Upper lobe of left lung (tissue), 6 donors: Measurements from ENCODE around the gene KRTDAP. TPM values are rescaled to one million over a fixed set of nuclear protein-coding genes. Genes with fewer than 3 reads are reported as not detected.

Experiments
- ATAC-seq, 2 donors: fragments of 200-7000 bp; cut with Tn5 transposase; one replicate each; pipeline ENCODE4 v1.9.1; 2022; ENCODE audit warnings: mild to moderate bottlenecking in 2 of 2, moderate library complexity in 2 of 2; ENCODE audit not compliant: low FRiP score in 2 of 2
- DNase-seq, 2 donors: peaks; one replicate each; pipeline ENCODE4 v3.0.0-alpha.2; 2019 to 2020
- H3K27ac ChIP-seq, 4 donors: fragments of 200-600 bp; sonication (generic); one replicate each; pipeline ENCODE4 v1.5.1; 2016 to 2019
- H3K27me3 ChIP-seq, 4 donors: fragments of 200-600 bp; sonication (generic); one replicate each; pipeline ENCODE4 v1.5.1; 2017 to 2019
- H3K36me3 ChIP-seq, 4 donors: fragments of 200-600 bp; sonication (generic); one replicate each; pipeline ENCODE4 v1.5.1; 2016 to 2019
- H3K4me1 ChIP-seq, 4 donors: fragments of 200-600 bp; sonication (generic); one replicate each; pipeline ENCODE4 v1.5.1; 2018 to 2019
- H3K4me3 ChIP-seq, 4 donors: fragments of 200-600 bp; sonication (generic); one replicate each; pipeline ENCODE4 v1.5.1; 2017 to 2019; ENCODE audit warnings: mild to moderate bottlenecking in 2 of 4, moderate library complexity in 1 of 4
- H3K9me3 ChIP-seq, 4 donors: fragments of 200-600 bp; sonication (generic); one replicate each; pipeline ENCODE4 v1.5.1; 2018 to 2019
- CTCF ChIP-seq, 6 experiments: fragments of 450-650 bp in 4 of 6; fragments of 200-600 bp in 2 of 6; sonication (generic) in 2 of 6; IDR thresholded peaks; one replicate each; pipeline ENCODE4 v1.5.1; 2016 to 2019; ENCODE audit warnings: antibody characterized with exemption in 6 of 6
- EP300 ChIP-seq, 4 donors: sonication (generic); formaldehyde crosslinking; IDR thresholded peaks; one replicate each; pipeline ENCODE4 v1.5.1; 2017; ENCODE audit warnings: antibody characterized with exemption in 4 of 4, control low read depth in 2 of 4
- POLR2A ChIP-seq, 4 donors: fragments of 450-650 bp; IDR thresholded peaks; one replicate each; pipeline ENCODE4 v1.5.1; 2016 to 2017; ENCODE audit warnings: antibody characterized with exemption in 4 of 4, mild to moderate bottlenecking in 2 of 4
- POLR2AphosphoS5 ChIP-seq, 2 donors: sonication (generic); formaldehyde crosslinking; IDR thresholded peaks; one replicate each; pipeline ENCODE4 v1.5.1; 2017; ENCODE audit warnings: antibody characterized with exemption in 2 of 2
- WGBS, 2 donors: methylation state at CpG; one replicate each; pipeline ENCODE4 v1.1.5; 2017 to 2018; 5-methylcytosine and 5-hydroxymethylcytosine counted together
- total RNA-seq, 6 donors: library from RNA; depleted of rRNA in 4 of 6; stranded (reverse); fragments of >200 nt in 4 of 6; gene quantifications; one replicate each; pipeline versions ENCODE4 v1.1.0 to v1.2.1, GENCODE V29; 2016 to 2021
- donor health status: DM: no; HTN: no; CAD: no; lungs with moderate emphysema.
- donor health status: DM: no; HTN: yes; CAD: no; lungs with severe emphysema.

KRTDAP gene
- total RNA-seq, 6 donors from 2014 or later: 0.61 TPM; not detected in 5

- H3K27ac ChIP-seq: peak overlapping the region; percentile 38 to 75 (median 61)
- no peaks in the 10 kb centered on the region for H3K9me3 ChIP-seq
- H3K4me1 ChIP-seq: peaks cover 42 to 50% (median 47%) of the 10 kb centered on the region in 4 donors
- DNase-seq (peak in 1 of 2 donors; percentile 82), ATAC-seq (peak in 1 of 2 donors; percentile 42)
- 25 to 29% methylated on average over 13 to 14 of the region's 14 CpGs for WGBS, 2 donors
- H3K36me3 ChIP-seq: no peaks in the 10 kb centered on the region
- H3K4me3 ChIP-seq: no peak overlapping the region
- TF ChIP-seq POLR2AphosphoS5 (IDR thresholded peaks at IDR 0.05) (peak in 1 of 2 donors; percentile 31), POLR2A (IDR thresholded peaks at IDR 0.05) (no peak)
- no peaks in the 10 kb centered on the region for H3K27me3 ChIP-seq
These were observed 30.7 kb downstream of the KRTDAP start for GRCh38 chr19:35459414-35460082.

- DNase-seq: peak in 1 of 2 donors; percentile 42
- H3K27ac ChIP-seq: peak overlapping the region; percentile 50 to 75 (median 61)
- no peaks in the 10 kb centered on the region for H3K27me3 ChIP-seq
- H3K4me3 ChIP-seq: no peak overlapping the region
- no peaks in the 10 kb centered on the region for H3K9me3 ChIP-seq
- H3K36me3 ChIP-seq: no peaks in the 10 kb centered on the region
- peaks cover 42 to 50% (median 47%) of the 10 kb centered on the region in 4 donors for H3K4me1 ChIP-seq
- TF ChIP-seq POLR2A (IDR thresholded peaks at IDR 0.05): no peak
- no peak for TF ChIP-seq EP300 (IDR thresholded peaks at IDR 0.05)
- TF ChIP-seq POLR2AphosphoS5 (IDR thresholded peaks at IDR 0.05): no peak
- no peak for TF ChIP-seq CTCF (IDR thresholded peaks at IDR 0.05)
- WGBS, 2 donors: 7 to 17% methylated on average over 10 of the region's 10 CpGs
- ATAC-seq: peak; percentile 38 to 60
These were observed 31.4 kb downstream of the KRTDAP start for GRCh38 chr19:35458731-35459391.

GRCh38 chr19:35458192-35458591 lies 32.1 kb downstream of the KRTDAP start:
- no peak overlapping the region for H3K4me3 ChIP-seq
- TF ChIP-seq POLR2A (IDR thresholded peaks at IDR 0.05): no peak
- no peak for TF ChIP-seq CTCF (IDR thresholded peaks at IDR 0.05)
- TF ChIP-seq EP300 (IDR thresholded peaks at IDR 0.05): no peak
- no peak for TF ChIP-seq POLR2AphosphoS5 (IDR thresholded peaks at IDR 0.05)
- H3K27ac ChIP-seq: no peak overlapping the region
- WGBS, 2 donors: 63 to 72% methylated on average over 1 of the region's 1 CpG
- no peaks in the 10 kb centered on the region for H3K36me3 ChIP-seq
- peaks cover 40 to 47% (median 44%) of the 10 kb centered on the region in 4 donors for H3K4me1 ChIP-seq
- no peak for DNase-seq
- ATAC-seq: no peak
- H3K27me3 ChIP-seq: no peaks in the 10 kb centered on the region
- H3K9me3 ChIP-seq: no peaks in the 10 kb centered on the region

GRCh38 chr19:35457173-35457572 lies 33.1 kb downstream of the KRTDAP start:
- no peaks in the 10 kb centered on the region for H3K36me3 ChIP-seq
- 80 to 92% methylated on average over 5 of the region's 5 CpGs for WGBS, 2 donors
- DNase-seq (no peak), ATAC-seq (no peak)
- H3K27me3 ChIP-seq: no peaks in the 10 kb centered on the region
- H3K4me3 ChIP-seq: no peak overlapping the region
- H3K27ac ChIP-seq: no peak overlapping the region
- peaks cover 30 to 37% (median 34%) of the 10 kb centered on the region in 4 donors for H3K4me1 ChIP-seq
- TF ChIP-seq POLR2A (IDR thresholded peaks at IDR 0.05) (no peak), POLR2AphosphoS5 (IDR thresholded peaks at IDR 0.05) (no peak), CTCF (IDR thresholded peaks at IDR 0.05) (no peak), EP300 (IDR thresholded peaks at IDR 0.05) (no peak)
- H3K9me3 ChIP-seq: no peaks in the 10 kb centered on the region

GRCh38 chr19:35455616-35456201 lies 34.6 kb downstream of the KRTDAP start:
- Histone ChIP-seq H3K4me3 (no peak overlapping the region), H3K27ac (no peak overlapping the region), H3K4me1 (peaks cover 22 to 23% (median 22%) of the 10 kb centered on the region in 4 donors), H3K36me3 (no peaks in the 10 kb centered on the region), H3K9me3 (no peaks in the 10 kb centered on the region), H3K27me3 (no peaks in the 10 kb centered on the region)
- WGBS, 2 donors: 58 to 64% methylated on average over 3 of the region's 3 CpGs
- TF ChIP-seq POLR2AphosphoS5 (IDR thresholded peaks at IDR 0.05) (no peak), POLR2A (IDR thresholded peaks at IDR 0.05) (no peak), CTCF (IDR thresholded peaks at IDR 0.05) (no peak), EP300 (IDR thresholded peaks at IDR 0.05) (no peak)
- ATAC-seq (no peak), DNase-seq (no peak)
